OCI-LY1 (cell line): ENCODE results near the gene PARD3B.

Experiments
- CTCF ChIP-seq: fragments of 200-600 bp; sonication (generic), shearing (Covaris generic); IDR thresholded peaks from 2 replicates; pipeline ENCODE4 v1.5.1; 2017; ENCODE audit warnings: mild to moderate bottlenecking, antibody characterized with exemption, low read length, moderate library complexity, mixed read lengths
- EZH2 ChIP-seq: fragments of 200-600 bp; sonication (generic), shearing (Covaris generic); IDR thresholded peaks from 2 replicates; pipeline ENCODE4 v1.8.0; 2017; ENCODE audit warnings: borderline replicate concordance, mixed run types, mild to moderate bottlenecking, antibody characterized with exemption, low read length, moderate library complexity, mixed read lengths

- TF ChIP-seq CTCF (no peak), EZH2 (no peak)
Observed at GRCh38 chr2:204988836-204989235, 443.6 kb downstream of the PARD3B start.
